Measurements from ENCODE around the gene SAMD11.

- TF ChIP-seq POLR2A (IDR thresholded peaks at IDR 0.05; ENCODE audit: low read depth) = no peak
- TF ChIP-seq CTCF (IDR thresholded peaks at IDR 0.05) = no peak
- TF ChIP-seq POLR2AphosphoS5 (IDR thresholded peaks at IDR 0.05) = no peak
Observed at GRCh38 chr1:932776-933602, 9.3 kb downstream of the SAMD11 start.
